Chondrocyte (in vitro differentiated cells): ENCODE results near the gene OXGR1. TPM values are rescaled to one million over a fixed set of nuclear protein-coding genes. Genes with fewer than 3 reads are reported as not detected.

Source experiments
- DNase-seq: peaks from one replicate; pipeline ENCODE4 v3.0.0; 2021; ENCODE audit warnings: mixed read lengths, low spot score
- H3K27ac Mint-ChIP-seq: one replicate; pipeline ENCODE4 v1.8.0; 2021; ENCODE audit warnings: mild to moderate bottlenecking, moderate library complexity, mixed read lengths; ENCODE audit not compliant: unreplicated experiment
- H3K27me3 Mint-ChIP-seq: 2 replicates; pipeline ENCODE4 v1.8.0; 2021; ENCODE audit warnings: low read depth, mixed read lengths
- H3K36me3 Mint-ChIP-seq: 2 replicates; pipeline ENCODE4 v1.8.0; 2021; ENCODE audit warnings: low read depth, mixed read lengths
- H3K4me1 Mint-ChIP-seq: 2 replicates; pipeline ENCODE4 v1.8.0; 2021; ENCODE audit warnings: low read depth, mild to moderate bottlenecking, mixed read lengths
- H3K4me3 Mint-ChIP-seq: one replicate; pipeline ENCODE4 v1.8.0; 2021; ENCODE audit warnings: mild to moderate bottlenecking, moderate library complexity, mixed read lengths; ENCODE audit not compliant: unreplicated experiment
- H3K9me3 Mint-ChIP-seq: 2 replicates; pipeline ENCODE4 v1.8.0; 2021; ENCODE audit warnings: low read depth, mixed read lengths
- long read RNA-seq: library from polyadenylated mRNA; stranded (forward); transcript quantifications from one replicate; pipeline ENCODE4 v2.0.0, GENCODE V29; 2021
- total RNA-seq: library from RNA; stranded (reverse); gene quantifications from 3 replicates; pipeline ENCODE4 v1.2.1, GENCODE V29; 2021
- TF ChIP-seq, protein P1 (sequence below): fragments of 200-600 bp; sonication (generic); IDR thresholded peaks from 2 replicates; pipeline ENCODE4 v1.5.0; 2021; ENCODE audit warnings: antibody characterized with exemption, mild to moderate bottlenecking, moderate library complexity

The OXGR1 gene
- total RNA-seq, result not detected in 3 replicates
- long read RNA-seq, result 0 reads

DNA sequence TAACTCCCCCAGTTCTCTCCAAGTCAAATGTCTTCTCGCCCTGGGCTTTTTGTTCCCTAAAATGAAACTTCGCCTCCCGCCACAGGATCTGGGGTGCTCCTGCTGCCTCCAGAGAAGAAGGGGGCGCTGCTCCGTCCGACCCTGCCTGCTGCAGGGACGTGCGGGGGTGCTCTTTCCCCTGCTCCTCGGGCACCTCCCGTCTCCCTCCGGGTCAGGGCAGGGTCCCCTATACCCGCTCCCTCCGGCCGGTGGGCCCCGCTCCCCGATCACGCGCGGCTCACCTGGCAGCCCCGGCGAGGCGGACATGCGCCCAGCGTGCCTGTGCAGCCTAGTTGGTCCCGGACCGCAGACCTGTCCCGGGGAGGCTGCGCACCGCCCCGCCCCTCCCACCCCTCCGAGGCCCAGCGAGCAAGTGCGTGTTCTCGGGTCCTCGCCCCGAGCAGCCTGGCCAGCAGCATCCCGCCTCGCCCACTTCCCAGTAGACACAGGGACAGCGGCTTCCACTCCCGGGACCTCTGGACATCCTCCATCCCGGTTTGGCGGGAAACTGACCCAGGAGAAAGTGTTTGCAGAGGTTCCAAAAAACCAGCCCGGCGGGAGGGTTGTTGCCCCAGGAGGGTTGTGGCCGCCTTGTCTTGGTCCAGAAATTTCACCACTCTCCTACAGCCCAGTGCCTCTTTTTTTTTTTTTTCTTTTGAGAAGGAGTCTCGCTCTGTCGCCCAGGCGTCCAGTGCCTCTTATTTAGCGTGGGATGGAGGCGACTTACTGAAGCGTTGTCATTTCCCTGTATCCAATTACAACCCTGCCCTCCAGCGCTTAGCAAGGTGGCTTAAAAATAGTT is at the start of gene OXGR1:
Gene OXGR1 (minus strand): TSS at position 460 of the 841 bp plus-strand sequence. CDS start 6,717 bp downstream, outside the sequence.
- peaks cover 65% of the 10 kb centered on the region for H3K27me3 Mint-ChIP-seq
- no peak within 1 kb of the TSS for H3K27ac Mint-ChIP-seq
- H3K36me3 Mint-ChIP-seq, result peaks cover 1% of the 10 kb centered on the region
- peak within 1 kb of the TSS; percentile 53 for H3K4me3 Mint-ChIP-seq
- TF ChIP-seq, protein P1, sequence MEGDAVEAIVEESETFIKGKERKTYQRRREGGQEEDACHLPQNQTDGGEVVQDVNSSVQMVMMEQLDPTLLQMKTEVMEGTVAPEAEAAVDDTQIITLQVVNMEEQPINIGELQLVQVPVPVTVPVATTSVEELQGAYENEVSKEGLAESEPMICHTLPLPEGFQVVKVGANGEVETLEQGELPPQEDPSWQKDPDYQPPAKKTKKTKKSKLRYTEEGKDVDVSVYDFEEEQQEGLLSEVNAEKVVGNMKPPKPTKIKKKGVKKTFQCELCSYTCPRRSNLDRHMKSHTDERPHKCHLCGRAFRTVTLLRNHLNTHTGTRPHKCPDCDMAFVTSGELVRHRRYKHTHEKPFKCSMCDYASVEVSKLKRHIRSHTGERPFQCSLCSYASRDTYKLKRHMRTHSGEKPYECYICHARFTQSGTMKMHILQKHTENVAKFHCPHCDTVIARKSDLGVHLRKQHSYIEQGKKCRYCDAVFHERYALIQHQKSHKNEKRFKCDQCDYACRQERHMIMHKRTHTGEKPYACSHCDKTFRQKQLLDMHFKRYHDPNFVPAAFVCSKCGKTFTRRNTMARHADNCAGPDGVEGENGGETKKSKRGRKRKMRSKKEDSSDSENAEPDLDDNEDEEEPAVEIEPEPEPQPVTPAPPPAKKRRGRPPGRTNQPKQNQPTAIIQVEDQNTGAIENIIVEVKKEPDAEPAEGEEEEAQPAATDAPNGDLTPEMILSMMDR, result no peak
- DNase-seq, result no peak
- peaks cover 14% of the 10 kb centered on the region for H3K4me1 Mint-ChIP-seq
- peaks cover 3% of the 10 kb centered on the region for H3K9me3 Mint-ChIP-seq

DNA sequence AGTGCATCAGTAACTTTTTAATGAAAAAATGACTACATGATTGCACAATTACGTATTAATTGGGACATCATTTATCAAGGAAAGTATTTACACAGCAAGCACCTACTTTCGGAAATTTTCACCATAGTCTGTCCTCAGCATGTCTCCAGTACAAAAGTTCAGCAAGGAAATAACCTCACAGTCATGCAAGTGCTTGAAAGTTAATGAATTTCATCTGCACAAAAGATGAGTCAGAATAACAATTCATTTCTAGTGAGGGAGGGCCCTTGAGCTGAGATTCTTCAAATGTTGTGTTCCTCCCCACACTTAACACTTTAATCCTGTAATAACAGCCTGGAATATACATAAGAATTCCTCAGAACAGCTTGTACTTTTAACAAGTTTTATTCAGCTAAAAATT is 49.0 kb upstream of the OXGR1 start:
- peaks cover 11% of the 10 kb centered on the region for H3K4me1 Mint-ChIP-seq
- DNase-seq, result no peak
- TF ChIP-seq, protein P1, result no peak
- no peak overlapping the region for H3K4me3 Mint-ChIP-seq
- peaks cover 3% of the 10 kb centered on the region for H3K9me3 Mint-ChIP-seq
- H3K27ac Mint-ChIP-seq, result peak overlapping the region; percentile 50
- no peaks in the 10 kb centered on the region for H3K36me3 Mint-ChIP-seq
- no peaks in the 10 kb centered on the region for H3K27me3 Mint-ChIP-seq

GRCh38 chr13:97030705-97031452 is 36.6 kb upstream of the OXGR1 start:
- no peak for DNase-seq
- Mint-ChIP-seq H3K27me3 (no peaks in the 10 kb centered on the region), H3K4me1 (peaks cover 23% of the 10 kb centered on the region), H3K27ac (peak overlapping the region; percentile 33), H3K4me3 (no peak overlapping the region), H3K9me3 (peaks cover 9% of the 10 kb centered on the region), H3K36me3 (peaks cover 3% of the 10 kb centered on the region)
- TF ChIP-seq, protein P1, result peak; percentile 80

DNA sequence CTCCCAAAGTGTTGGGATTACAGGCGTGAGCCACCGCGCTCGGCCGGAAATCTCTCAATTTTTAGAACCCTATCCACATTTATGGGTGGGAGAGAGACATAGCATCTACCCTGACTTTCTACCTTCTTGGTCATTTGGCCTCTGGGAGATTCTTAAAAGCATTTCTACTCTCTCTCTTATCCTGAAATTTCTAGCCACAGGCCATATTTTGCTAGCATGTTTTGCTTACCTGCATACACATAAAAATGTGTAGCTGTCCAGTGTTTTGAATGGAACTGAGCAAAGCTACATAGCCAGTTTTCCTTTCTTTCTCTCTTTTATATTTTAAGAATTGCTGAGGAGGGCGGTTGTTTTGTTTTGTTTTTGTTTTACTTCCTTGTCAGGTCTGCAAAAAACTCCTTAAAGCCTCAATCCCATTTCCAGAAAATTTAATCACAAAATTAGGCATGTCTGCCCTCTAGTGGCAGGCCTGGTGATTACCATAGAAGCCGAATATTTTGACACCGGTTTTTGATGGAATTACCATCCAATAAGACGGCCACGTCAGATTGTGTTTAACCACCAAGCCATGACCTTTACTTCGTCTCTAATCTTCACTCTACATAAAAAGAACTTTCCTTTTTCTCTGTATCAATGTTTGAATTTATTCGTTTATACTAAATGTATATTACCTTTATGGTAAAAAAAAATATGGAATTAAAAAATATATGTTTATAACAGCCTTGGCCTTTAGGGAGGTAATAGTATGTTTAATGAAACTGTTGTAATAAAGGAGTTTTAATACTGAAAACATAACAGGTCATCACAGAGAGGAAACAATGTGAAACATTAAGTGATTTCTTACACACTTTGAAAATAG is 34.4 kb upstream of the OXGR1 start:
- DNase-seq, result no peak
- TF ChIP-seq, protein P1, result peak; percentile 96
- Mint-ChIP-seq H3K9me3 (no peaks in the 10 kb centered on the region), H3K4me3 (no peak overlapping the region), H3K27ac (no peak overlapping the region), H3K27me3 (no peaks in the 10 kb centered on the region), H3K36me3 (no peaks in the 10 kb centered on the region), H3K4me1 (peaks cover 23% of the 10 kb centered on the region)
